Measurements from ENCODE around the gene DCBLD2. TPM values are rescaled to one million over a fixed set of nuclear protein-coding genes. Genes with fewer than 3 reads are reported as not detected.

The DCBLD2 gene
- total RNA-seq, 2 experiments from 2014 or later, result 0.83 to 1.4 TPM

GRCh38 chr3:98791341-98792325 is 109.9 kb downstream of the DCBLD2 start:
- Mint-ChIP-seq H3K4me1 (no peaks in the 10 kb centered on the region), H3K9me3 (no peaks in the 10 kb centered on the region), H3K27me3 (peaks cover 25% of the 10 kb centered on the region), H3K36me3 (ENCODE audit: low read depth) (no peaks in the 10 kb centered on the region), H3K27ac (no peak overlapping the region), H3K4me3 (no peak overlapping the region)
- no peak for DNase-seq
- ChIA-PET CTCF (no interaction called here), POLR2A (no interaction called here)

GRCh38 chr3:98788651-98789050 is 112.8 kb downstream of the DCBLD2 start:
- Mint-ChIP-seq H3K36me3 (ENCODE audit: low read depth) (no peaks in the 10 kb centered on the region), H3K9me3 (no peaks in the 10 kb centered on the region), H3K27ac (no peak overlapping the region), H3K4me3 (no peak overlapping the region), H3K4me1 (no peaks in the 10 kb centered on the region), H3K27me3 (peaks cover 39% of the 10 kb centered on the region)
- CTCF ChIA-PET, result no interaction called here
- POLR2A ChIA-PET, result no interaction called here
- DNase-seq, result no peak

GRCh38 chr3:98787181-98787580 is 114.3 kb downstream of the DCBLD2 start:
- no peaks in the 10 kb centered on the region for H3K9me3 Mint-ChIP-seq
- no peak overlapping the region for H3K27ac Mint-ChIP-seq
- ChIA-PET POLR2A (no interaction called here), CTCF (no interaction called here)
- H3K27me3 Mint-ChIP-seq, result peaks cover 43% of the 10 kb centered on the region
- H3K4me1 Mint-ChIP-seq, result no peaks in the 10 kb centered on the region
- no peak for DNase-seq
- H3K4me3 Mint-ChIP-seq, result no peak overlapping the region
- no peaks in the 10 kb centered on the region for H3K36me3 Mint-ChIP-seq (ENCODE audit: low read depth)

- no peak overlapping the region for H3K27ac Mint-ChIP-seq
- no peaks in the 10 kb centered on the region for H3K4me1 Mint-ChIP-seq
- H3K27me3 Mint-ChIP-seq, result peaks cover 40% of the 10 kb centered on the region
- DNase-seq, result no peak
- H3K4me3 Mint-ChIP-seq, result no peak overlapping the region
- no peaks in the 10 kb centered on the region for H3K36me3 Mint-ChIP-seq (ENCODE audit: low read depth)
- ChIA-PET CTCF (no interaction called here), POLR2A (no interaction called here)
- H3K9me3 Mint-ChIP-seq, result no peaks in the 10 kb centered on the region
These were observed 115.0 kb downstream of the DCBLD2 start for GRCh38 chr3:98786364-98787006.

GRCh38 chr3:98784666-98785600 is 116.6 kb downstream of the DCBLD2 start:
- no peaks in the 10 kb centered on the region for H3K36me3 Mint-ChIP-seq (ENCODE audit: low read depth)
- CTCF ChIA-PET, result no interaction called here

GRCh38 chr3:98784042-98784441 is 117.5 kb downstream of the DCBLD2 start:
- no peaks in the 10 kb centered on the region for H3K9me3 Mint-ChIP-seq
- no peak for DNase-seq
- POLR2A ChIA-PET, result no interaction called here
- H3K4me3 Mint-ChIP-seq, result no peak overlapping the region
- no peaks in the 10 kb centered on the region for H3K36me3 Mint-ChIP-seq (ENCODE audit: low read depth)
- H3K27me3 Mint-ChIP-seq, result peaks cover 33% of the 10 kb centered on the region
- no peaks in the 10 kb centered on the region for H3K4me1 Mint-ChIP-seq
- CTCF ChIA-PET, result no interaction called here
- no peak overlapping the region for H3K27ac Mint-ChIP-seq

More at GRCh38 chr3:98784666-98785600, 116.6 kb downstream of the DCBLD2 start:
- no peaks in the 10 kb centered on the region for H3K4me1 Mint-ChIP-seq
- POLR2A ChIA-PET, result no interaction called here
- H3K4me3 Mint-ChIP-seq, result no peak overlapping the region
- no peak for DNase-seq
- no peaks in the 10 kb centered on the region for H3K9me3 Mint-ChIP-seq
- H3K27me3 Mint-ChIP-seq, result peaks cover 35% of the 10 kb centered on the region
- H3K27ac Mint-ChIP-seq, result no peak overlapping the region

GRCh38 chr3:98782824-98783500 is 118.5 kb downstream of the DCBLD2 start:
- Mint-ChIP-seq H3K27me3 (peaks cover 29% of the 10 kb centered on the region), H3K9me3 (no peaks in the 10 kb centered on the region), H3K36me3 (ENCODE audit: low read depth) (no peaks in the 10 kb centered on the region), H3K27ac (no peak overlapping the region), H3K4me1 (no peaks in the 10 kb centered on the region), H3K4me3 (no peak overlapping the region)
- POLR2A ChIA-PET, result no interaction called here
- no peak for DNase-seq
- CTCF ChIA-PET, result no interaction called here

GRCh38 chr3:98780343-98780742 is 121.2 kb downstream of the DCBLD2 start:
- no peak for DNase-seq
- Mint-ChIP-seq H3K27ac (no peak overlapping the region), H3K4me3 (no peak overlapping the region), H3K36me3 (ENCODE audit: low read depth) (no peaks in the 10 kb centered on the region), H3K4me1 (no peaks in the 10 kb centered on the region), H3K27me3 (peaks cover 19% of the 10 kb centered on the region), H3K9me3 (no peaks in the 10 kb centered on the region)
- ChIA-PET CTCF (no interaction called here), POLR2A (no interaction called here)

- ChIA-PET CTCF (no interaction called here), POLR2A (no interaction called here)
- no peaks in the 10 kb centered on the region for H3K4me1 Mint-ChIP-seq
- H3K9me3 Mint-ChIP-seq, result no peaks in the 10 kb centered on the region
- no peaks in the 10 kb centered on the region for H3K36me3 Mint-ChIP-seq (ENCODE audit: low read depth)
- no peak for DNase-seq
- no peak overlapping the region for H3K27ac Mint-ChIP-seq
- H3K4me3 Mint-ChIP-seq, result no peak overlapping the region
- H3K27me3 Mint-ChIP-seq, result peaks cover 17% of the 10 kb centered on the region
These were observed 121.8 kb downstream of the DCBLD2 start for GRCh38 chr3:98779541-98780335.

GRCh38 chr3:98778852-98779413 is 122.6 kb downstream of the DCBLD2 start:
- CTCF ChIA-PET, result no interaction called here
- no peaks in the 10 kb centered on the region for H3K9me3 Mint-ChIP-seq
- DNase-seq, result no peak
- no peaks in the 10 kb centered on the region for H3K4me1 Mint-ChIP-seq
- POLR2A ChIA-PET, result no interaction called here
- H3K4me3 Mint-ChIP-seq, result no peak overlapping the region
- peaks cover 21% of the 10 kb centered on the region for H3K27me3 Mint-ChIP-seq
- H3K27ac Mint-ChIP-seq, result no peak overlapping the region
- no peaks in the 10 kb centered on the region for H3K36me3 Mint-ChIP-seq (ENCODE audit: low read depth)

- CTCF ChIA-PET, result no interaction called here
- no peak for DNase-seq
These were observed 123.1 kb downstream of the DCBLD2 start for GRCh38 chr3:98778383-98778782.

GRCh38 chr3:98777801-98778220 is 123.7 kb downstream of the DCBLD2 start:
- H3K27ac Mint-ChIP-seq, result no peak overlapping the region
- no peaks in the 10 kb centered on the region for H3K36me3 Mint-ChIP-seq (ENCODE audit: low read depth)
- H3K4me1 Mint-ChIP-seq, result no peaks in the 10 kb centered on the region
- H3K27me3 Mint-ChIP-seq, result peaks cover 21% of the 10 kb centered on the region
- no peak for DNase-seq
- no peak overlapping the region for H3K4me3 Mint-ChIP-seq
- H3K9me3 Mint-ChIP-seq, result no peaks in the 10 kb centered on the region
- ChIA-PET POLR2A (no interaction called here), CTCF (no interaction called here)

More at GRCh38 chr3:98778383-98778782, 123.1 kb downstream of the DCBLD2 start:
- no peaks in the 10 kb centered on the region for H3K36me3 Mint-ChIP-seq (ENCODE audit: low read depth)
- no peaks in the 10 kb centered on the region for H3K4me1 Mint-ChIP-seq
- peaks cover 24% of the 10 kb centered on the region for H3K27me3 Mint-ChIP-seq
- H3K4me3 Mint-ChIP-seq, result no peak overlapping the region
- H3K27ac Mint-ChIP-seq, result no peak overlapping the region
- no peaks in the 10 kb centered on the region for H3K9me3 Mint-ChIP-seq
- POLR2A ChIA-PET, result no interaction called here

All from activated CD4-positive, alpha-beta memory T cell treated with anti-CD3 and anti-CD28 coated beads, Interleukin-2, amount 10 ng/mL, durations not matched to agents 7 days and 5 days (primary cell).